IPS-NIHi7 (cell line): ENCODE results near the gene LCN12.

Experiments
- DNase-seq: peaks from one replicate; pipeline ENCODE4 v3.0.0; 2012; ENCODE audit warnings: mixed read lengths; ENCODE audit errors: extremely low spot score

LCN12 gene

GRCh38 chr9:136957901-136958300 lies 5.8 kb downstream of the LCN12 start:
- no peak for DNase-seq

- DNase-seq = no peak
These were observed 6.4 kb downstream of the LCN12 start for GRCh38 chr9:136958473-136958872.

DNA sequence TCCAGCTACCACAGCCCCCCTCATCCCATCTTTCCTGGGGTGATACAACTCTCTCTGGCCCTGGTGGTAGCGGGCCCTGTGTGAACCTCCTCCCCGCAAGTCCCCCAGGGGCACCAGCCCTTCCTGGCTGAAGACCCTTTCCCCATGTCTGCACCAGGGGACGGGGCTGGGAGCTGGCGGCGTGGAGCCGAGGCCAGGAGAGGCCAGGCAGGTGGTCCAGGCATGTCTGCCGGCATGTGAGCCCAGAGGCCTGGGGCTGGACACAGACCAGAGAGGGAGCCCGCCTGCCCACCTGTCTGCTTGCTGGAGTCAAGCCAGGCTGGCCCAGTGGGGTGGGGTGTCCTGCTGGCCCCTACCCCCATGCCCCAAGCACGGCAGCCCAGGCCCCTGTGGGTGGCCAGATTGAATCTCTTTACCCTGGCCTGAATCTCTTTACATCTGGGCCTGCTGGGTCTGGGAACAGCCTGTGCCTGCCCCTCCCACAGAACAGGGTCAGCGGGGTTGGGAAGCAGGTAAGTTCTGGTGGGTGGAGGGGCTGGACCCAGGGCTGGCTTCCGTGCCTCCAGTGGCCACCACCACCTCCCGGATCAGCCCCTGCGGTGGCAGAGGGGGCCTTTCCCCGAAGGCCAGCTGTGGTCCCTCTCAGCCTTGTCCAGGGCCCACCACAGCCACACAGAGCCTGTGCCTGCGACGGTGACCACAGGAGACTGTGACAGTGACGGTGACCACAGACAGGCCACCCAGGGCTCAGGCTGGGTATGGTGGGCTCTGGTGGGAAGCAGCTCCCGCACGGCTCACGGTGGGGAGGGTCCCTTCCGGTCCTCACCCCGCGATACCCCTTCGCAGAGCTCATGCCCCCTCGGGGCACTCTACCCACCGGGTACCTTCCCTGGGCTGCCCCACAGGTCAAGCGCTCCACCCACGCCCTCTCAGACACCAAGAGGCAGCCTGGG lies 7.1 kb downstream of the LCN12 start:
- no peak for DNase-seq

DNA sequence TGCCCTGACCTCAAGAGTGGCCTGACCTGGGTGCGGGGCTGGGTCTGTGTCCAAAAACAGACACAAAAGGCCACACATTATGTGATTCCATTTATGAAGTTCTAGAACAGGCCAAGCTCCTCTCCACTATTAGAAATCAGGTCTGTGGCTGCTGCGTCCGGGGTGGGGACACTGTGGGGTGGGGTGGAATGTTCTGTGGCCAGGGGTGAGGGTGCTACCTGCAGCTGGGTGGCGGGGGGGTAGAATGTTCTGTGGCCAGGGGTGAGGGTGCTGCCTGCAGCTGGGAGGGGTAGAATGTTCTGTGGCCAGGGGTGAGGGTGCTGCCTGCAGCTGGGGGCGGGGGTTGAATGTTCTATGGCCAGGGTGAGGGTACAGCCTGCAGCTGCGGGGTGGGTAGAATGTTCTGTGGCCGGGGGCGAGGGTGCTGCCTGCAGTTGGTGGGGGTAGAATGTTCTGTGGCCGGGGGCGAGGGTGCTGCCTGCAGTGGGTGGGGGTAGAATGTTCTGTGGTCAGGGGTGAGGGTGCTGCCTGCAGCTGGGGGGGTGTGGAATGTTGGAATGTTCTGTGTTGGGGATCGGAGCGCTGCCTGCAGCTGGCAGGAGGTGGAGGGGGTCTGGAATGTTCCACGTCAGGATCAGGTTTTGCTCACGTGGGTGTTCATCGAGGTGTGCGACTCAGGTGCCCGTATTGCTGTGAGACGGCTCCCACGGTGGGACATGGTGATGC lies 8.3 kb downstream of the LCN12 start:
- no peak for DNase-seq

- no peak for DNase-seq
These were observed 8.8 kb downstream of the LCN12 start for GRCh38 chr9:136960938-136961275.

DNA sequence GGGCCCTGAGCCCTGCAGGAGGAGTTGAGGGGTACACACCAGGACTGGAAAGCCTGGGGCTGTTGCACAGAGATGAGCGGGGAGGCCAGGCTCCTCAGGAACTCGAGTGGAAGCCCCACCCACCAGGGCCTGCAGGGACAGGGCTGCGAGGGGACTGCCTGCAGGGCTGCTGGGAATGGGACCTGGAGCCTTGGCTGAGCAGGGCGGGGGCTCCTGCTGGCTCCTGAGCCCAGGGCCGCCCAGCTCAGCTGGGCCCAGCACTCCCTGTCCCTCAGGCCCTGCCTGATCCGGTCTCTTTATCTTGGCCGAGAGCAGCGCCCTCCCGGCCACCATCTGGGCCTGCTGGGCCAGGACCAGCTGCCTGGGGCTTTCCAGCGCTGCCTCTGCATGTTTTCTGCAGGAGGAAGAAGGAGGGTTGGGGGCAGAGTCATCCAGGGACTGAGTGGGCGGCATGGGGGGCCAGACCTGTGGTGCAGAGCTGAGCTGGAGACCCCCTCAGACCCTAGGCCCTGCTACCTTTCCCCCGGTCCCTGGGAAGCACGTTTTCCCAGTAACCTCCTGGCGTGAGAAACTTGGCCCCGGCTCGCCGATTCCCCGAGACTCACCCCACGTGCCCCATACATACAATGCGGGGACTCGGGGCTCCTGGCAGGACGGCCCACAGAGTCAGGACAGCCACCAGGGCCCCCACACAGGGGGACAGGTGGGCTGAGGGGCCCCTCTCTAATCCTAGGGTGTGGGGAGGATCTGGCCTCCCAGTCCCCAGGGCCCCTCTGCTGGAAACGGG lies 9.4 kb downstream of the LCN12 start:
- no peak for DNase-seq

- no peak for DNase-seq
These were observed 10.1 kb downstream of the LCN12 start for GRCh38 chr9:136962163-136962562.

DNA sequence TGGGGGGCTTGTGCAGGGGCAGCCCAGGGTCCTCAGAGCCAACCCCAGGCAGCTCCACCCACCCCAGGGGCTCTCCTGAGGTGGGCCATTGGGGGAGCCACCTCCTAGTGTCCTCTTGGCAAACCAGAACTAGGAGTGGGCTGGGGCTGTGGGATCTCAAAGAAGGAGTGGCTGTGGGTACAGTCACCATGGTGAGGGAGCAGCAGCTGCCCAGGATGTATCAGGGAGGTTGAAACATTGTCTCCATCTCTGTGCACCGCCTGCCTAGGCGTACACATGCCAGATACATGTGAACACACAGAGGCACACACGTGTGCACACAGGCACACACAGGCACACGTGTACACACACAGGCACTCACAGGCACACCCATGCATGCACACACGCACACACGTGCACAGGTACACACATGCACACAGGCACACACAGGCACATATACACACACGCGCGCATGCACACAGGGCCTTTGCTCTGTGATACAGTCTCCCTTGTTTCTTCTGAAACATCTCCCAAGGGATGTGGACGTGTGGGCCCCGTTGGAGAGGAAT lies 10.7 kb downstream of the LCN12 start:
- DNase-seq = no peak

- DNase-seq = no peak
These were observed 11.3 kb downstream of the LCN12 start for GRCh38 chr9:136963341-136963740.

- no peak for DNase-seq
These were observed 11.7 kb downstream of the LCN12 start for GRCh38 chr9:136963751-136964150.

DNA sequence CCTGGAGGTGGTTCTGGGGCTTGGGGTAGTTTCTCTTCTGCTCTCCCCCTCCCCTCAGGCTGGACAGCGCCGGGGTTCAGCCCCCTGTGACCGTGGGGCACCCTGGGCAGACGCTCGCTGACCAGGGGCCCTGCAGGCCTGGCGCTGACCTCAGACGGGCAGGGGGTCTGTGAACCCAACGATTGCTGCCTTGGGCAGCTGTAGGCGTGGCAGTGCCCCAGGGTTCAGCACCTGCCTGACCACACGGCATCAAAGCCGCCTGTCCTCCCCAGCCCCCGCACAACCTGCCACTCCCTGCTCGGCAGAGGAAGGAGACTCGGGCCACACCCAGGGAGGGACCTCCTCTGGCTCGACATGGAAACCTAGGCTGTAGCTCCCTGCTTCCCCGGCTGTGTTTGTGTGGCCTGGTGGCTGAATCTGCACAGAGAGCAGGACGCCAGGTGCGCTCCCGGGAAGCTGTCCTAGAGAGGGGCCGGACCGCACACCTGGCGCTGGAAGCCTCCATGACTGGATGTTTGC lies 12.2 kb downstream of the LCN12 start:
- no peak for DNase-seq

- DNase-seq = no peak
These were observed 12.9 kb downstream of the LCN12 start for GRCh38 chr9:136964833-136965422.

- no peak for DNase-seq
These were observed 13.9 kb downstream of the LCN12 start for GRCh38 chr9:136965771-136966484.

GRCh38 chr9:136968333-136969127 lies 16.5 kb downstream of the LCN12 start:
- no peak for DNase-seq

DNA sequence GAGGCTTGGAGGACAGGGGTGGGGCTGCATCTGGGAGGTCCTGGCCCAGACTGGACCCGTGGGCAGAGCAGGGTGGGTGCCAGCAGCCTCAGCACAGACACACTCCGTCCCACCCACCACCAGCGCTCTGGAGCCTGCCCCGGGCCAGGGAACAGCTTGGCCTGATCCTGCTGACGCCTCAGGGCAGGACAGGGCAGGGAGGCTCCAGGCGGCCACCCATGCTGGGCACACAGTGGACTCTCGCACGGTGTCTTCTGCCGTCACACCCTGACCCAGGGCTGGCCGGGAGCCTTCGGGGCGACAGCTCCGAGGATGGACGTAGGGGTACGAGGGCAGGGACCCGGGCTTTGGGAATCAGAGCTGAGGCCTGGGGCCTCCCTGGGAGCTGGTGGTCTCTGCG lies 17.1 kb downstream of the LCN12 start:
- DNase-seq = no peak

GRCh38 chr9:136969774-136970173 lies 17.7 kb downstream of the LCN12 start:
- DNase-seq = no peak

DNA sequence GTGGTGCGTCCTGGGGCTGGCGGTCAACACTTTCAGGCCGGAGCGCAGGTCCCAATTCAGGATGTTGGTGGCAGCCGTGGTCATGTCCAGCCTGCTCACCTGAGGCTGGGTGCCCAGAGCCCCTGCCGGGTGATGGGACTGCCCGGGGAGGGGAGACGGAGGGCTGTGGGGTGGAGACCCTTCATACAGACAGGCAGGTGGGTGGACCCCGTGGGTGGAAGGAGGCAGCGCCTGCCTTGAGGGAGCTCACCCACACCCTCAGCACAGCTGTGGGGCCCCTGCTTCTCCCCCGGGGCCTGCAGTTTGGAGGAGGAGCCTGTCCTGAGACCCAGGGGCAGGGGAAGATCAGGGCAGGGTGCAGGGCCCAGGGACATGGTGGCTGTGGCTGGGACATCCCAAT lies 18.3 kb downstream of the LCN12 start:
- DNase-seq = no peak

DNA sequence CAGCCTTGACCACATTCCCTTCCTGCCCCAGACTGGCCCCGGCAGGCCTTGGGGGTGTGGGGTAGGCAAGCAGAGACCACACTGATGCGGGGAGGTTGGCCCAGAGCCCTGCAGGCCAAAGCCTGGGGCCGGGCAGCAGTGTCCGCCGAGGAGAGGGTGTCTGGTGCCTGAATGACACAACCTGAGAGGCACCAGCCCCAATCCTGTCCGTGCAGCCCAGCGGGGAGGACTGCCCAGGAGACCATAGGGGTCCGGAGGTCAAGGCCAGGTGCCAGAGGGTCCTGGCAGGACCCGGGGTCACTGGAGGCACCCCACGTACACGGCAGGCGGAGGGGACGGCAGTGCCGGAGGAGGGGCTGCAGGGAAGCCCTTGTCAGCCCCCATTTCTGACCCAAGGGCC lies 19.7 kb downstream of the LCN12 start:
- no peak for DNase-seq

DNA sequence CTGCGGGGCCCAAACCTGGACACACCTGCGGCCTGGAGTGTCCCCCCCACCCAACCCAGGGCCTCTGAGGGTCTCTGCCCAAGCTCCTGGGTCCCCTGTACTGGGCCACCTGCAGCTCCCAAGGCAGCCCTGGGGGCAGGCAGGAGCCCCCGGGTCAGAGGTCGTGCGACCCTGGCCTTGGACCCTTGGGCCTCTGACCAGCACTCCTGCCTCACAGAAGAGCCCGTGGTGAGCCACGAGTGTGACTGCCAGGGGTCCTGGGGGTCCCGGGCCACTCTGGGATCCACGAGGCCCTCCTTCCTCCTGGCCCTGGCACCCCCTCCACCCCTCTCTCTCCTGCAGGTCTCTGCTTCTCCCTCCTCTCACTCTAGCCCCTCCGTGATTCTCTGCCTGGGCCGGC lies 20.3 kb downstream of the LCN12 start:
- DNase-seq = no peak

DNA sequence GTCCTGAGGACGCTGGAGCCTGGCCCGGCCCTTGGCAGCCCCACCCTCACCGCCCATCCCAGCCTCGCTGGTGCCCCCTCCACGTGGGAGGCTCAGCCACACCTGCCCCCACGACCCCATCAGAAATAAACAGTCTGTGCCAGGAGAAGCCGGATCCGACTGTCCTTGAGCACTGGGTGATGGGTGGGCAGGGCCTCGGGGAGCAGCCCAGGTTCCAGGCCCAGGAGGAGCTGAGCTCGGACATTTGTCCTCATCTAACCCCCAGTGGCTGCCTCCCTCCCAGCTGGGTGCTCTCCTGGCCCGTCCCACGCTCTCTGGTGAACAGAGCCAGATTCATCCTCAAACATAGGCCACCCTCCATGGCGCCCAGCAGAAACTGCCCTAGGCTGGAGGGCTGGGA lies 20.7 kb downstream of the LCN12 start:
- no peak for DNase-seq
